IMR-90 (cell line): ENCODE measurements around the gene ARHGEF40. TPM values are rescaled to one million over a fixed set of nuclear protein-coding genes. Genes with fewer than 3 reads are reported as not detected.

Experiments used
- ATAC-seq: fragments of 200-7000 bp; cut with Tn5 transposase; 2 replicates; pipeline ENCODE4 v1.9.1; 2020; ENCODE audit warnings: low read depth, mild to moderate bottlenecking, moderate library complexity
- BruUV-seq: library from RNA; stranded (reverse); fragments of 400-500 nt; replicated peaks from 2 replicates; lab custom pipeline; 2021; lab: Mats Ljungman, UMichigan
- CTCF ChIA-PET: fragments of 300-600 bp; formaldehyde crosslinking; extraction: SDS; loops from one replicate; lab custom pipeline; 2021; ENCODE audit warnings: antibody characterized with exemption; lab: Yijun Ruan, JAX
- POLR2A ChIA-PET: fragments of 300-600 bp; sonication (Branson Sonifier 250); formaldehyde crosslinking; loops from one replicate; lab custom pipeline; 2022; ENCODE audit warnings: antibody characterized with exemption; ENCODE audit not compliant: unreplicated experiment; lab: Charles Lee
- DNase-seq: peaks from one replicate; pipeline ENCODE4 v3.0.0; 2013
- H2AFZ ChIP-seq: replicated peaks from 2 replicates; pipeline ENCODE3; 2013; ENCODE audit warnings: low read length, mild to moderate bottlenecking; ENCODE audit not compliant: poor library complexity
- H2AK5ac ChIP-seq: 2 replicates; pipeline ENCODE4 v1.6.1; 2013; ENCODE audit warnings: low read depth, low read length, inconsistent platforms
- H2AK9ac ChIP-seq: replicated peaks from 2 replicates; pipeline ENCODE3; 2013; ENCODE audit warnings: mild to moderate bottlenecking, low read depth, low read length, moderate library complexity; ENCODE audit not compliant: poor library complexity
- H2BK120ac ChIP-seq: 2 replicates; pipeline ENCODE4 v1.6.1; 2013; ENCODE audit warnings: low read depth, low read length, inconsistent platforms
- H2BK15ac ChIP-seq: 3 replicates; pipeline ENCODE4 v1.6.1; 2013; ENCODE audit warnings: low read depth, low read length, inconsistent platforms
- H2BK20ac ChIP-seq: 2 replicates; pipeline ENCODE4 v1.6.1; 2013; ENCODE audit warnings: low read depth, mild to moderate bottlenecking, inconsistent platforms, low read length, moderate library complexity
- H2BK5ac ChIP-seq: 2 replicates; pipeline ENCODE4 v1.6.1; 2013; ENCODE audit warnings: mild to moderate bottlenecking, low read depth, low read length, inconsistent platforms; ENCODE audit not compliant: poor library complexity, severe bottlenecking
- H3K14ac ChIP-seq: replicated peaks from 2 replicates; pipeline ENCODE4 v1.6.1; 2013; ENCODE audit warnings: low read depth, low read length, inconsistent platforms
- H3K18ac ChIP-seq: 2 replicates; pipeline ENCODE4 v1.6.1; 2013; ENCODE audit warnings: low read depth, low read length, control low read depth
- H3K23ac ChIP-seq: 2 replicates; pipeline ENCODE4 v1.6.1; 2013; ENCODE audit warnings: low read depth, low read length, inconsistent platforms
- H3K27ac ChIP-seq: 2 replicates; pipeline ENCODE4 v1.5.1; 2013; ENCODE audit warnings: mild to moderate bottlenecking, control low read depth, low read length; ENCODE audit not compliant: insufficient read depth
- H3K27me3 ChIP-seq: 2 replicates; pipeline ENCODE4 v1.6.1; 2013; ENCODE audit warnings: low read length; ENCODE audit not compliant: control insufficient read depth, insufficient read depth
- H3K36me3 ChIP-seq: 2 replicates; pipeline ENCODE4 v1.6.1; 2013; ENCODE audit warnings: low read length, mixed read lengths; ENCODE audit not compliant: control insufficient read depth, insufficient read depth
- H3K4ac ChIP-seq: 2 replicates; pipeline ENCODE4 v1.6.1; 2013; ENCODE audit warnings: low read depth, low read length, inconsistent platforms
- H3K4me1 ChIP-seq: 2 replicates; pipeline ENCODE4 v1.6.1; 2013; ENCODE audit warnings: low read length, mixed read lengths; ENCODE audit not compliant: control insufficient read depth, insufficient read depth
- H3K4me2 ChIP-seq: 2 replicates; pipeline ENCODE4 v1.6.1; 2013; ENCODE audit warnings: low read depth, mild to moderate bottlenecking, control low read depth, low read length, moderate library complexity
- H3K4me3 ChIP-seq: 2 replicates; pipeline ENCODE4 v1.5.1; 2013; ENCODE audit warnings: low read depth, mild to moderate bottlenecking, control low read depth, low read length, moderate library complexity; ENCODE audit not compliant: insufficient read depth
- H3K56ac ChIP-seq: 2 replicates; pipeline ENCODE4 v1.6.1; 2013; ENCODE audit warnings: low read length, inconsistent platforms; ENCODE audit not compliant: insufficient read depth; ENCODE audit errors: extremely low read depth
- H3K79me1 ChIP-seq, 2 experiments: 2 replicates each; pipeline ENCODE4 v1.6.1; 2013; ENCODE audit warnings: low read length in 2 of 2, inconsistent platforms in 1 of 2, low read depth in 1 of 2
- H3K9ac ChIP-seq: 2 replicates; pipeline ENCODE4 v1.6.1; 2013; ENCODE audit warnings: low read depth, low read length, control low read depth
- H3K9me1 ChIP-seq: 2 replicates; pipeline ENCODE4 v1.6.1; 2013; ENCODE audit warnings: low read length, inconsistent platforms; ENCODE audit not compliant: insufficient read depth
- H3K9me3 ChIP-seq: 2 replicates; pipeline ENCODE4 v1.6.1; 2013; ENCODE audit warnings: low read length; ENCODE audit not compliant: control insufficient read depth, insufficient read depth
- H4K20me1 ChIP-seq: 2 replicates; pipeline ENCODE4 v1.6.1; 2013; ENCODE audit warnings: low read length, inconsistent platforms; ENCODE audit not compliant: insufficient read depth
- H4K5ac ChIP-seq: 2 replicates; pipeline ENCODE4 v1.6.1; 2013; ENCODE audit warnings: mild to moderate bottlenecking, low read depth, low read length, control low read depth
- H4K8ac ChIP-seq, 2 experiments: 2 replicates each; pipeline ENCODE4 v1.6.1; 2013; ENCODE audit warnings: low read depth in 2 of 2, low read length in 2 of 2, control low read depth in 1 of 2, inconsistent platforms in 1 of 2
- H4K91ac ChIP-seq: 2 replicates; pipeline ENCODE4 v1.6.1; 2013; ENCODE audit warnings: low read depth, low read length, inconsistent platforms; ENCODE audit not compliant: insufficient read depth
- FOS ChIP-seq: fragments of 150-350 bp; IDR thresholded peaks from 2 replicates; pipeline ENCODE4 v1.6.1; 2016; ENCODE audit warnings: low read depth, low read length
- MXI1 ChIP-seq: IDR thresholded peaks from 2 replicates; pipeline ENCODE4 v1.6.1; 2012; ENCODE audit warnings: low read depth, mild to moderate bottlenecking, low read length, moderate library complexity, borderline replicate concordance
- RCOR1 ChIP-seq: IDR thresholded peaks from 2 replicates; pipeline ENCODE4 v1.6.1; 2012; ENCODE audit warnings: mild to moderate bottlenecking, low read length, improper control_type of control experiment; ENCODE audit not compliant: insufficient replicate concordance
- SMC3 ChIP-seq: fragments of 150-350 bp; IDR thresholded peaks from 2 replicates; pipeline ENCODE4 v1.6.1; 2016; ENCODE audit warnings: low read depth, mild to moderate bottlenecking, antibody characterized with exemption, low read length, moderate library complexity
- WGBS, 2 experiments: methylation state at CpG; one replicate each; pipeline versions ENCODE4 v1.1.5 to v1.1.7; 2013; ENCODE audit warnings: missing lambda C conversion rate in 2 of 2; ENCODE audit not compliant: insufficient read length in 1 of 2; ENCODE audit errors: extremely low coverage in 2 of 2; 5-methylcytosine and 5-hydroxymethylcytosine counted together
- dilution Hi-C: fragments of 300-500 bp; cut with HindIII; formaldehyde crosslinking; loops from one replicate; pipeline ENCODE4 v1.14.3; 2018; ENCODE audit warnings: low sequenced_read_pairs; ENCODE audit not compliant: unreplicated experiment
- in situ Hi-C: fragments of 300-500 bp; cut with MboI; formaldehyde crosslinking; loops from 3 replicates; pipeline ENCODE4 v1.14.3; 2019; ENCODE audit warnings: low sequenced_read_pairs, inconsistent platforms, mixed read lengths
- intact Hi-C: fragments of 100-400 bp; cut with micrococcal nuclease; formaldehyde crosslinking; loops from 2 replicates; pipeline ENCODE4 v1.10.0; 2022
- polyA plus RNA-seq, 3 experiments: library from polyadenylated mRNA; depleted of rRNA; stranded (reverse); fragments of >200 nt; gene quantifications; 2 replicates each; pipeline ENCODE4 v1.2.3, GENCODE V29; 2012; ENCODE audit warnings: low replicate concordance in 1 of 3
- total RNA-seq: library from RNA; depleted of rRNA; stranded (reverse); fragments of >200 nt; gene quantifications from 2 replicates; pipeline ENCODE4 v1.2.3, GENCODE V29; 2012
- TF ChIP-seq, protein P1 (sequence below): fragments of 150-350 bp; IDR thresholded peaks from 2 replicates; pipeline ENCODE4 v1.6.1; 2016; ENCODE audit warnings: low read depth, mild to moderate bottlenecking, low read length, moderate library complexity, borderline replicate concordance

ARHGEF40 gene
- total and polyA plus RNA-seq, 2 of the 4 experiments (the other 2 are of a cell fraction): 18.1 to 58.4 TPM

DNA sequence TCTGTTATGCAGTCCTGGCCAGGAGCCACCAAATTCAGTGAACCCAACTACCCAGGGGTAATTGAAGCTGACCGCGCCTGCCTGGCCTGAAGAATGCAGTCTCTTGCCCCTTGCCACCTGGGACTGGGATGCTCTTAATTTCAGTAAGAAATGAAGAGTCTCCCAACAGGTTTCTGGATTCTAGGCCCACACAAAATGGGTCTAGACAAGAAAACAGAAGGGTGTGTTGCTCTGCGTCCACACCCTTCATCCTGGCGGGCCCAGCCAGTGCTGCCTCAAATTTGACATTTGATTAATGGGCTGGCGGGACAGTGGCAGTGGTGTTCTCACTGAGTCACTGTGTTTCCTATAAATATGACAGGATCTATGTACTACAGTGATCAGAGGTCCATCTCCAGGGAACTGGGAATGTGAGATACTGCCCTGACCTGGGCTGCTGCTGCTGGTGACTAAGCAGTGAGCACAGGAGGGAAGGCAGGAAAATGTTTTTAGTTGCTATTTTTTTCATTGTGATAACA lies 37.2 kb downstream of the ARHGEF40 start (continued):
- TF ChIP-seq, protein P1, sequence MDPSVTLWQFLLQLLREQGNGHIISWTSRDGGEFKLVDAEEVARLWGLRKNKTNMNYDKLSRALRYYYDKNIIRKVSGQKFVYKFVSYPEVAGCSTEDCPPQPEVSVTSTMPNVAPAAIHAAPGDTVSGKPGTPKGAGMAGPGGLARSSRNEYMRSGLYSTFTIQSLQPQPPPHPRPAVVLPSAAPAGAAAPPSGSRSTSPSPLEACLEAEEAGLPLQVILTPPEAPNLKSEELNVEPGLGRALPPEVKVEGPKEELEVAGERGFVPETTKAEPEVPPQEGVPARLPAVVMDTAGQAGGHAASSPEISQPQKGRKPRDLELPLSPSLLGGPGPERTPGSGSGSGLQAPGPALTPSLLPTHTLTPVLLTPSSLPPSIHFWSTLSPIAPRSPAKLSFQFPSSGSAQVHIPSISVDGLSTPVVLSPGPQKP: no peak
- TF ChIP-seq MXI1: no peak
- TF ChIP-seq FOS: no peak
- TF ChIP-seq RCOR1: no peak

DNA sequence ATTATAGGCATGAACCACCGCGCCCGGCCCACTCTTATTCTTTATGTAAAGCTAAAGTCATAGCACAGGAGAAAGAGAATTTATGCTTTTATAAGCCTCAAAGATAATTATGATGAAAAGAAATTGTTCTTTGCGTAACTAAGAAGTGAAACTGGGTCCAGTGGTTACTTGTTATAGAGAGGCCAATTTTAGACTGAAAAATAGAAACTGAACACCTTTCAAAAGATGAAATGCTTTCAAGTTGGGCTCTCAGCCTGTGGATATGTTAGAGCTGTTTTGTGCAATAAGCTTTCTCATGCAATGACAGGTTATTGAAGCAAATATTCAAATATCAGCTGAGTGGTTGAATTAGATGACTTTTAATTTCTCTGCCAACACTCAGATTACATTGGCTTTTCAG lies 38.7 kb downstream of the ARHGEF40 start:
- intact Hi-C loops (loop anchor here (5.0 kb wide), 1 partner anchor 411 kb away; no protein-coding TSS in a partner anchor), dilution Hi-C loops (no loop called here), in situ Hi-C loops (no loop called here)
- no peaks in the 10 kb centered on the region for H3K9me1 ChIP-seq
- WGBS, 2 experiments: no CpG with 5 or more reads among the region's 4 CpGs
- no peak for ATAC-seq
- no peak overlapping the region for H2BK20ac ChIP-seq
- H3K23ac ChIP-seq: no peak overlapping the region
- no peak overlapping the region for H3K4me2 ChIP-seq
- H3K4ac ChIP-seq: no peak overlapping the region
- H2AK9ac ChIP-seq: no peak overlapping the region
- H3K4me3 ChIP-seq: no peak overlapping the region
- no peaks in the 10 kb centered on the region for H4K20me1 ChIP-seq
- no peaks in the 10 kb centered on the region for H3K36me3 ChIP-seq
- no peak overlapping the region for H2AFZ ChIP-seq
- H4K5ac ChIP-seq: no peak overlapping the region
- H3K18ac ChIP-seq: no peak overlapping the region
- no peak overlapping the region for H2AK5ac ChIP-seq
- H3K79me1 ChIP-seq: no peaks in the 10 kb centered on the region
- no peaks in the 10 kb centered on the region for H3K27me3 ChIP-seq
- no peak overlapping the region for H3K27ac ChIP-seq
- no peak overlapping the region for H2BK120ac ChIP-seq
- H4K8ac ChIP-seq: no peak overlapping the region
- no peak for DNase-seq
- H3K4me1 ChIP-seq: peaks cover 4% of the 10 kb centered on the region
- no peak overlapping the region for H2BK15ac ChIP-seq
- H4K91ac ChIP-seq: no peak overlapping the region
- POLR2A ChIA-PET: no interaction called here
- H3K14ac ChIP-seq: no peak overlapping the region
- H2BK5ac ChIP-seq: no peak overlapping the region
- no TSS peak for BruUV-seq
- no peak overlapping the region for H3K56ac ChIP-seq
- CTCF ChIA-PET: interaction anchor here (0.8 kb wide), 1 partner anchor 17 kb away, joined by 4 read pairs; no protein-coding TSS in a partner anchor
- H3K9ac ChIP-seq: no peak overlapping the region
- no peak for TF ChIP-seq SMC3
- no peaks in the 10 kb centered on the region for H3K9me3 ChIP-seq
